ENCODE results near the gene SPARCL1. TPM values are rescaled to one million over a fixed set of nuclear protein-coding genes. Genes with fewer than 3 reads are reported as not detected.

SPARCL1 gene
- total and polyA plus RNA-seq, 2 experiments from 2014 or later = 1.5 to 2.4 TPM

- Histone ChIP-seq H4K20me1 (replicated peaks; ENCODE audit: insufficient read depth) (no peaks in the 10 kb centered on the region), H3K4me1 (ENCODE audit: insufficient read depth) (peaks cover 39% of the 10 kb centered on the region), H3K9me2 (ENCODE audit: insufficient read depth) (no peaks in the 10 kb centered on the region), H3K27me3 (ENCODE audit: insufficient read depth) (no peaks in the 10 kb centered on the region), H3K79me2 (replicated peaks; ENCODE audit: insufficient read depth) (no peaks in the 10 kb centered on the region), H3K27ac (ENCODE audit: low read depth) (no peak overlapping the region), H3F3A (replicated peaks; ENCODE audit: low read depth) (no peaks in the 10 kb centered on the region), H2AFZ (no peak overlapping the region), H3K4me3 (no peak overlapping the region), H3K4me2 (no peak overlapping the region), H3K36me3 (ENCODE audit: insufficient read depth) (no peaks in the 10 kb centered on the region)
- Mint-ChIP-seq H3K36me3 (ENCODE audit: low read depth) (no peaks in the 10 kb centered on the region), H3K27ac (no peak overlapping the region), H3K9me3 (no peaks in the 10 kb centered on the region; the same call in 2 of the 3 replicates), H3K4me3 (no peak overlapping the region), H3K27me3 (ENCODE audit: insufficient read depth, low read depth, poor library complexity) (peaks cover 4% of the 10 kb centered on the region), H3K4me1 (peaks cover 38% of the 10 kb centered on the region)
- ATAC-seq = no peak
- DNase-seq (ENCODE audit: low spot score) = no peak
- TF ChIP-seq ETS1 (IDR thresholded peaks at IDR 0.05) (no peak), POLR2AphosphoS5 (IDR thresholded peaks at IDR 0.05; ENCODE audit: low read depth) (no peak), ZNF462 (CRISPR knock-in tag; IDR thresholded peaks at IDR 0.05) (no peak), CTCF (conservative IDR thresholded peaks at IDR 0.05; ENCODE audit: low read depth in 2 of 2) (no peak), JUNB (IDR thresholded peaks at IDR 0.05; ENCODE audit: unreplicated experiment) (no peak), EZH2 (IDR thresholded peaks at IDR 0.05; ENCODE audit: low read depth, unreplicated experiment) (no peak), NANOG (IDR thresholded peaks at IDR 0.05; ENCODE audit: borderline replicate concordance) (no peak), EZH2phosphoT487 (IDR thresholded peaks at IDR 0.05; ENCODE audit: unreplicated experiment) (no peak), STAT1 (IDR thresholded peaks at IDR 0.05; ENCODE audit: unreplicated experiment) (no peak), REST (IDR thresholded peaks at IDR 0.05; ENCODE audit: unreplicated experiment) (no peak), CREB1 (CRISPR knock-in tag; IDR thresholded peaks at IDR 0.05; ENCODE audit: low read depth) (no peak), ZNF331 (CRISPR knock-in tag; IDR thresholded peaks at IDR 0.05; ENCODE audit: low read depth) (no peak), ZNF114 (CRISPR knock-in tag; IDR thresholded peaks at IDR 0.05) (no peak)
Measured at GRCh38 chr4:87530229-87530628, 1.1 kb upstream of the SPARCL1 start.
